Measurements from ENCODE around the gene FITM1.

DNA sequence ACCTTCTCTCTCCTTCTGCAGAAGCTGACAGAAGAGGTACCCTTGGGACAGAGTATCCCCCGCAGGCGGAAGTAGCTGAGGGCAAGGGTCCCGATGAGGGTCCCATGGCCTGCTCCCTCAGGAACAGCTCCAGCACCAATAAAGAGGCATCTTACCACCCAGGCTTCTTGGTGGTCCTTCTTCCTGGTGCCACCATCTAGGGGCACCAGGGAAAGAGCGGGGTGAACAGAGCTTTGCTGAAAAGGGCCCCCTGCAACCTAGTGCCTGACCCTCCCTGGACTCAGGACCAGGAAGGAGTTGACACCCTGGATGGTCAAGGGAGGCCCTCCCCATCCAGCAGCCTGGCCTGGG is 30.0 kb downstream of the FITM1 start:
- no peak for TF ChIP-seq EZH2 (IDR thresholded peaks at IDR 0.05; ENCODE audit: low read length, missing control alignments)
- TF ChIP-seq, protein P1, sequence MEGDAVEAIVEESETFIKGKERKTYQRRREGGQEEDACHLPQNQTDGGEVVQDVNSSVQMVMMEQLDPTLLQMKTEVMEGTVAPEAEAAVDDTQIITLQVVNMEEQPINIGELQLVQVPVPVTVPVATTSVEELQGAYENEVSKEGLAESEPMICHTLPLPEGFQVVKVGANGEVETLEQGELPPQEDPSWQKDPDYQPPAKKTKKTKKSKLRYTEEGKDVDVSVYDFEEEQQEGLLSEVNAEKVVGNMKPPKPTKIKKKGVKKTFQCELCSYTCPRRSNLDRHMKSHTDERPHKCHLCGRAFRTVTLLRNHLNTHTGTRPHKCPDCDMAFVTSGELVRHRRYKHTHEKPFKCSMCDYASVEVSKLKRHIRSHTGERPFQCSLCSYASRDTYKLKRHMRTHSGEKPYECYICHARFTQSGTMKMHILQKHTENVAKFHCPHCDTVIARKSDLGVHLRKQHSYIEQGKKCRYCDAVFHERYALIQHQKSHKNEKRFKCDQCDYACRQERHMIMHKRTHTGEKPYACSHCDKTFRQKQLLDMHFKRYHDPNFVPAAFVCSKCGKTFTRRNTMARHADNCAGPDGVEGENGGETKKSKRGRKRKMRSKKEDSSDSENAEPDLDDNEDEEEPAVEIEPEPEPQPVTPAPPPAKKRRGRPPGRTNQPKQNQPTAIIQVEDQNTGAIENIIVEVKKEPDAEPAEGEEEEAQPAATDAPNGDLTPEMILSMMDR (conservative IDR thresholded peaks at IDR 0.05 in 1 of 2, IDR thresholded peaks at IDR 0.05 in 1 of 2; ENCODE audit: low read depth in 1 of 2, low read length in 2 of 2) = no peak

Measured in fibroblast of lung (primary cell).